ELR (cell line): ENCODE results near the gene KRTAP9-2.
A peak's percentile ranks its signal among the peaks of the same experiment; 100 is the strongest.
"Not testable (repeated sequence)": the region's sequence is repeated elsewhere in the genome, so short reads cannot be mapped to it uniquely, and the experiment has no call there.

ENCODE experiments used
- DNase-seq: peaks from one replicate; pipeline ENCODE4 v3.0.0-alpha.2; 2015; ENCODE audit warnings: low read depth

KRTAP9-2 gene

GRCh38 chr17:41237116-41237515, 10.7 kb downstream of the KRTAP9-2 start:
- DNase-seq: not testable (repeated sequence)

DNA sequence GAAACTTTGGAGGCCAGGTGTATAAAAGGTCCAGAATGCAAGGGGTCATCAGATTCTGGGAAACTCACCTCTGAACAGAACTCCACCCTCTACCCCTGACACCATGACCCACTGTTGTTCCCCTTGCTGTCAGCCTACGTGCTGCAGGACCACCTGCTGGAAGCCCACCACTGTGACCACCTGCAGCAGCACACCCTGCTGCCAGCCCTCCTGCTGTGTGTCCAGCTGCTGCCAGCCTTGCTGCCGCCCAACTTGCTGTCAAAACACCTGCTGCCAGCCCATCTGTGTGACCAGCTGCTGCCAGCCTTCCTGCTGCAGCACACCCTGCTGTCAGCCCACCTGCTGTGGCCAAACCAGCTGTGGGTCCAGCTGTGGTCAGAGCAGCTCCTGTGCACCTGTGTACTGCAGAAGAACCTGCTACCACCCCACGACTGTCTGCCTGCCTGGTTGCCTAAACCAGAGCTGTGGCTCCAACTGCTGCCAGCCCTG, 11.5 kb downstream of the KRTAP9-2 start, which contains the start of gene KRTAP9-8:
Gene KRTAP9-8, plus strand, starts transcription at position 51 of the 489 bp plus-strand sequence. Its CDS starts 53 bp downstream, at position 104.
- DNase-seq: not testable (repeated sequence)

DNA sequence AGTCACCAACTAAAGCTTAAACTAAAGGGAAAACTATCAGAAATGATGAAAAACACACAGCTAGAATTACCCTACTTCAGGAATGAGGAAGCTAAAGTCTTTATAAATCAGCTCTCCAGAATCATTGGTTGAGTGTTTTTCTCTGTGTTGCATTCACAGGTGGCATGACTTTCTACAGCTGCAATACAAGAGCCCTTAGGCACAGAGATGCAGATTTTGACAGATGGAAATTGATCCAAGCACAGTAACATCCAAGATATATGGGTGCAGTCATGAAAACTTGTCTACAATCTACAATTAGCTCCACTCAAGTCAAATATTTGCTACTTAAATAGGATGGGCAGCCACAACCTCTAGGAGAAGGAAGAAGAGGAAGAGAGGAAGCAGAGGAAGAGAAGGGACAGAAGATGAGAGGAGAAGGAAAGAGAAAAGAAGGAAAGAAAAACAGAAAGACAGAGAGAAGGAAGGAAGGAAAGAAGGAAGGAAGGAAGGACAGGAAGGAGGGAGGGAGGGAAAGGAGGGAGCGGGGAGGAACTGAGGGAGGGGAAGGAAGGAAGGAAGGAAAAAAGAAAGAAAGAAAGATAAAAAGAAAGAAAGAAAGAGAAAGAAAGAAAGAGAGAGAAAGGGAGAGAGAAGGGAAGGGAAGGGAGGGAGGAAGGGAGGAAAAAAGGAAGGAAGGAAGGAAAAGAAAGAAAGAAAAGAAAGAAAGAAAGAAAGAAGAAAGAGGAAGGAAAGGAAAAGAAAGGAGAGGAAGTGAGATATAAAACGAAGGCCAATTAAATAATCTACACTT, 20.7 kb downstream of the KRTAP9-2 start:
- DNase-seq: not testable (repeated sequence)

DNA sequence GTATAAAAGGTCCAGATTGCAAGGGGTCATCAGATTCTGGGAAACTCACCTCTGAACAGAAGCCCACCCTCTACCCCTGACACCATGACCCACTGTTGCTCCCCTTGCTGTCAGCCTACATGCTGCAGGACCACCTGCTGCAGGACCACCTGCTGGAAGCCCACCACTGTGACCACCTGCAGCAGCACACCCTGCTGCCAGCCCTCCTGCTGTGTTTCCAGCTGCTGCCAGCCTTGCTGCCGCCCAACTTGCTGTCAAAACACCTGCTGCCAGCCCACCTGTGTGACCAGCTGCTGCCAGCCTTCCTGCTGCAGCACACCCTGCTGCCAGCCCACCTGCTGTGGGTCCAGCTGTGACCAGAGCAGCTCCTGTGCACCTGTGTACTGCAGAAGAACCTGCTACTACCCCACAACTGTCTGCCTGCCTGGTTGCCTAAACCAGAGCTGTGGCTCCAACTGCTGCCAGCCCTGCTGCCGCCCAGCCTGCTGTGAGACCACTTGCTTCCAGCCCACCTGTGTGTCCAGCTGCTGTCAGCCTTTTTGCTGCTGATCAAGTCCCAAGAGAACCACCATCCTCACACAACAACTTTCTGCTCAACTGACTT, 23.3 kb downstream of the KRTAP9-2 start, which contains the start of gene KRTAP9-4:
Gene KRTAP9-4, plus strand, starts transcription at position 51 of the 604 bp plus-strand sequence. Its CDS starts 34 bp downstream, at position 85.
- DNase-seq: not testable (repeated sequence)

DNA sequence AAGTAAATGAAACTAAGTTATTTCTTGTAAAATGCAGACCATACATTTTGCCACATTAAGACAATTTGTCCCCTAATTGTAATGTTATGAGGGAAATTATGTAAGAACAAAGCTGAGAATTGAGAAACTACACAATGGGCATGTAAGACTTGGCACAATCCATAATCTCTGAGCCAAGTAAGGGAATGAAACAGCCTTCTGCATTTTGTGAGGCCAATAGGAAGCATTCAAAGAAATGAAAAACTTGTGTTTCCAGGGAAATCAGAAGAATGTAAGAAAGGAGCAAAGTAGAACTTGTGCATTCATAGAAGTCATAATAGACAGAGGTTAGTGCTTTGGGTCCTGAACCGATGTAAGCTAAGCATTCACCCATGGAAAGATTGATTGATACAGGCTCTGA, 24.8 kb downstream of the KRTAP9-2 start:
- no peak for DNase-seq

DNA sequence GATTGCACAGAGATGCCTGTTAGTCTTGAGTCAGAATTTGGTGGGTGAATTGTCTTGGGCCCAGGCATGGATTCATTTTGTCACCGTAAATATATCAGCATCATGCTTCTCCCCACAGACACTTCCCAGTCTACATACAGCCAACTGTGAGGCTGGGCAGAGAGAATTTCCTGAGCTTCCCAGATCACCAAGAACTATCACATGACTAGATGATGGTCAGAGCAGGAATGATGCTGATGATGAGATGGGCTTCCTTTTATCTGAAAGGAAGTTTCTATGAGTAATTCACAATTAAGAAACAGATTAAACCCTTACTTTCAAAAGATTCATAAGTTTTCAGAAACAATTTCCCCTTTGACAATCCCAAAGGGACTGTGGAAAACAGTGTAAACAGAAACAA, 28.4 kb downstream of the KRTAP9-2 start:
- DNase-seq: peak; percentile 14

DNA sequence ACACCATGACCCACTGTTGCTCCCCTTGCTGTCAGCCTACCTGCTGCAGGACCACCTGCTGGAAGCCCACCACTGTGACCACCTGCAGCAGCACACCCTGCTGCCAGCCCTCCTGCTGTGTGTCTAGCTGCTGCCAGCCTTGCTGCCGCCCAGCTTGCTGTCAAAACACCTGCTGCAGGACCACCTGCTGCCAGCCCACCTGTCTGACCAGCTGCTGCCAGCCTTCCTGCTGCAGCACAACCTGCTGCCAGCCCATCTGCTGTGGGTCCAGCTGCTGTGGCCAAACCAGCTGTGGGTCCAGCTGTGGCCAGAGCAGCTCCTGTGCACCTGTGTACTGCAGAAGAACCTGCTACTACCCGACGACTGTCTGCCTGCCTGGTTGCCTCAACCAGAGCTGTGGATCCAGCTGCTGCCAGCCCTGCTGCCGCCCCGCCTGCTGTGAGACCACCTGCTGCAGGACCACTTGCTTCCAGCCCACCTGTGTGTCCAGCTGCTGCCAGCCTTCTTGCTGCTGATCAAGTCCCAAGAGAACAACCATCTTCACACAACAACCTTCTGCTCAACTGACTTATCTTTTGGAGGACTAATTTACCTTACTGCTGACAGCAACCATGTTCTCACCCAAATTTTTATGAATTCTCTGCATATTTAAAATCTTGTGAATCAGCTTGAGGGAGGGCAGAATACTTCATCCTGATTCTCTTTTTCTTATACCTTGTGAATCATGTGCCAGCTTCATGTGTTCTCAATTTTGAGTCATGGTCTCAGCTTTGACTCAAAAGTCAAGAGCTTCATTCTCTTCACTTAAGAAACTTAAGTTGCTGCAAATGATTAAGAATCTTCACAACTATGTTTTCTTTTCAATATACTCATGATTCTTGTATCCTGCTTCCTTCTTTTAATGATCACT, 29.2 kb downstream of the KRTAP9-2 start, which contains the start of gene KRTAP9-9:
Gene KRTAP9-9, plus strand, starts transcription at position 4 of the 910 bp plus-strand sequence.
- peak; percentile 12 for DNase-seq

- DNase-seq: no peak
These were observed 29.8 kb downstream of the KRTAP9-2 start for GRCh38 chr17:41256291-41256685.

DNA sequence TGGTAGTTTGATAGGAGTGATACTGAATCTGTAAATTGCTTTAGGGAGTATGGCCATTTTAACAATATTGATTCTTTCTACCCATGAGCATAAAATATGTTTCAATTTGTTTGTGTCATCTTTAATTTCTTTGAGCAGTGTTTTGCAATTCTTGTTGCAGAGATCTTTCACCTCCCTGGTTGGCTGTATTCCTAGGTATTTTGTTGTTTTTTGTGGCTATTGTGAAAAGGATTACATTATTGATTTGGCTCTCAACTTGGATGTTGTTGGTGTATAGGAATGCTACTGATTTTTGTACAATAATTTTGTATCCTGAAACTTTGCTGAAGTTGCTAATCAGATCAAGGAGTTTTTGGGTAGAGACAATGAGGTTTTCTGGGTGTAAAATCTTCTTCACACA, 32.0 kb downstream of the KRTAP9-2 start:
- DNase-seq: no peak

DNA sequence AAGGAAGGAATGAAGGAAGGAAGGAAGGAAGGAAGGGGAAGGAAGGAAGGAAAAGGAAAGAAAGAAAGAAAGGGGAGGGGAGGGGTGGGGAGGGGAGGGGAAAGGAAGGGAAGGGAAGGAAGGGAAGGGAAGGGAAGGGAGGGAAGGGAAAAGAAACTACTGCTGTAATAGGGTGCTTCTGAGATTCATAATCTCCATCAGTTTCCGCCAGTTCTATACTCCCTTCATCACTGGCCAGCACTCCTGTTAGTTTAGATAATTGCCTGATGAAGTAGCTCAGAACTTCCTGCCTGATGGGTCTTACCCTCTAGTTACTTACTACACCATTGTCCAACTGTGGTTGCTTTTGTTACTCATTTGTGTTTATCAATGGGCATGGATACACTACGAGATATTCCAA, 36.8 kb downstream of the KRTAP9-2 start:
- DNase-seq: no peak

DNA sequence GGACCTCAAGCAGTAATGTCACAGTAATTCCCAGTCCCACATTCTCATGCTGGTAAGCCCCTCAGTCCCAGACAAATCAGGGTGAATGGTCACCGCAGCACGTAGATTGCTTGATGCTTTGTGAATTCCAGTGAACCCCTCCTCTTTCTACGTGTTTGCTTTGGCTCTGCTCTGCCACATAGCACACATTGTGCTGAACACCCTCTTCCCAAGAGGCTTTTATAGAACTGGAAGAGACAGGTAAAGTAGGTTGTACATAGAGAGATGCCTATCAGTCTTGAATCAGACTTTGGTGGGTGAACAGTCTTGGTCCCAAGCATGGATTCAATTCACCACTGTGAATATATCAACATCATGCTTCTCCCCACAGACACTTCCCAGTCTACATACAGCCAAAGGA, 38.2 kb downstream of the KRTAP9-2 start:
- DNase-seq: no peak

- no peak for DNase-seq
These were observed 38.6 kb downstream of the KRTAP9-2 start, which contains the start of gene KRTAP9-6 for GRCh38 chr17:41265078-41265477. Gene KRTAP9-6 (plus strand): TSS chr17:41265378. CDS start chr17:41265378, 0 bp downstream.

- peak; percentile 55 for DNase-seq
These were observed 41.3 kb downstream of the KRTAP9-2 start for GRCh38 chr17:41267711-41268110.

DNA sequence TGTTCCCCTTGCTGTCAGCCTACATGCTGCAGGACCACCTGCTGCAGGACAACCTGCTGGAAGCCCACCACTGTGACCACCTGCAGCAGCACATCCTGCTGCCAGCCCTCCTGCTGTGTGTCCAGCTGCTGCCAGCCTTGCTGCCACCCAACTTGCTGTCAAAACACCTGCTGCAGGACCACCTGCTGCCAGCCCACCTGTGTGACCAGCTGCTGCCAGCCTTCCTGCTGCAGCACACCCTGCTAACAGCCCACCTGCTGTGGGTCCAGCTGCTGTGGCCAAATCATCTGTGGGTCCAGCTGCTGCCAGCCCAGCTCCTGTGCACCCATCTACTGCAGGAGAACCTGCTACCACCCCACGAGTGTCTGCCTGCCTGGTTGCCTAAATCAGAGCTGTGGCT, 44.9 kb downstream of the KRTAP9-2 start:
- not testable (repeated sequence) for DNase-seq

- DNase-seq: no peak
These were observed 45.4 kb downstream of the KRTAP9-2 start for GRCh38 chr17:41271858-41272257.

DNA sequence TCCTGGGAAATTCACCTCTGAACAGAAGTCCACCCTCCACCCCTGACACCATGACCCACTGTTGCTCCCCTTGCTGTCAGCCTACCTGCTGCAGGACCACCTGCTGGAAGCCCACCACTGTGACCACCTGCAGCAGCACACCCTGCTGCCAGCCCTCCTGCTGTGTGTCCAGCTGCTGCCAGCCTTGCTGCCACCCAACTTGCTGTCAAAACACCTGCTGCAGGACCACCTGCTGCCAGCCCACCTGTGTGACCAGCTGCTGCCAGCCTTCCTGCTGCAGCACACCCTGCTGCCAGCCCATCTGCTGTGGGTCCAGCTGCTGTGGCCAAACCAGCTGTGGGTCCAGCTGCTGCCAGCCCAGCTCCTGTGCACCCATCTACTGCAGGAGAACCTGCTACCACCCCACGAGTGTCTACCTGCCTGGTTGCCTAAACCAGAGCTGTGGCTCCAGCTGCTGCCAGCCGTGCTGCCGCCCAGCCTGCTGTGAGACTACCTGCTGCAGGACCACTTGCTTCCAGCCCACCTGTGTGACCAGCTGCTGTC, 49.3 kb downstream of the KRTAP9-2 start, which contains the start of gene KRTAP9-7:
Gene KRTAP9-7, plus strand, starts transcription at position 51 of the 543 bp plus-strand sequence. Its CDS starts 0 bp downstream, at position 51.
- DNase-seq: not testable (repeated sequence)
